IMR-90 (cell line): Measurements from ENCODE around the gene AOC2.

ENCODE experiments used
- BHLHE40 ChIP-seq: fragments of 150-350 bp; IDR thresholded peaks from 2 replicates; pipeline ENCODE4 v1.6.1; 2016; ENCODE audit warnings: mild to moderate bottlenecking, low read depth, low read length
- CTCF ChIP-seq: conservative IDR thresholded peaks from 2 replicates; pipeline ENCODE4 v1.5.1; 2012; ENCODE audit warnings: mild to moderate bottlenecking, low read depth, low read length, improper control_type of control experiment
- POLR2A ChIP-seq: IDR thresholded peaks from 2 replicates; pipeline ENCODE4 v1.6.1; 2012; ENCODE audit warnings: mild to moderate bottlenecking, low read depth, low read length
- RFX5 ChIP-seq: IDR thresholded peaks from 2 replicates; pipeline ENCODE4 v1.8.0; 2012; ENCODE audit warnings: low read depth, mild to moderate bottlenecking, low read length, moderate library complexity
- SMC3 ChIP-seq: fragments of 150-350 bp; IDR thresholded peaks from 2 replicates; pipeline ENCODE4 v1.6.1; 2016; ENCODE audit warnings: low read depth, mild to moderate bottlenecking, antibody characterized with exemption, low read length, moderate library complexity

- TF ChIP-seq POLR2A = no peak
- no peak for TF ChIP-seq SMC3
- TF ChIP-seq CTCF = no peak
- TF ChIP-seq RFX5 = no peak
- TF ChIP-seq BHLHE40 = 0 out of 2 replicates have a peak, but pooled peaks have one; percentile 6
Observed at GRCh38 chr17:42895185-42895555, 50.8 kb downstream of the AOC2 start.
